Hepatocyte (in vitro differentiated cells): ENCODE measurements around the gene NAPEPLD. TPM values are rescaled to one million over a fixed set of nuclear protein-coding genes. Genes with fewer than 3 reads are reported as not detected.

Experiments used
- DNase-seq: peaks from one replicate; pipeline ENCODE4 v3.0.0-alpha.2; 2016; ENCODE audit warnings: low spot score
- H2AFZ ChIP-seq: fragments of 200-600 bp; sonication (generic); 2 replicates; pipeline ENCODE4 v1.6.0; 2016; ENCODE audit warnings: antibody characterized with exemption, mild to moderate bottlenecking
- H3K27ac ChIP-seq: fragments of 200-600 bp; sonication (generic); 2 replicates; pipeline ENCODE4 v1.5.1; 2016; ENCODE audit warnings: mild to moderate bottlenecking
- H3K27me3 ChIP-seq: fragments of 200-600 bp; sonication (generic); 2 replicates; pipeline ENCODE4 v1.6.1; 2016
- H3K36me3 ChIP-seq: fragments of 200-600 bp; sonication (generic); replicated peaks from 2 replicates; pipeline ENCODE4 v1.5.1; 2016; ENCODE audit warnings: low read depth; ENCODE audit not compliant: insufficient read depth
- H3K4me1 ChIP-seq: fragments of 200-600 bp; sonication (generic); 2 replicates; pipeline ENCODE4 v1.5.1; 2016; ENCODE audit warnings: mild to moderate bottlenecking, moderate library complexity; ENCODE audit not compliant: insufficient read depth
- H3K4me2 ChIP-seq: fragments of 200-600 bp; sonication (generic); 2 replicates; pipeline ENCODE4 v1.6.0; 2016
- H3K4me3 ChIP-seq: fragments of 200-600 bp; sonication (generic); 2 replicates; pipeline ENCODE4 v1.5.1; 2016; ENCODE audit warnings: mild to moderate bottlenecking
- H3K79me2 ChIP-seq: fragments of 200-600 bp; sonication (generic); 2 replicates; pipeline ENCODE4 v1.6.0; 2017; ENCODE audit warnings: mild to moderate bottlenecking
- H3K9me2 ChIP-seq: fragments of 200-600 bp; sonication (generic); replicated peaks from 2 replicates; pipeline ENCODE4 v1.6.0; 2017; ENCODE audit warnings: mild to moderate bottlenecking; ENCODE audit not compliant: insufficient read depth
- H3K9me3 ChIP-seq: fragments of 200-600 bp; sonication (generic); 2 replicates; pipeline ENCODE4 v1.5.1; 2016; ENCODE audit warnings: low read depth, mild to moderate bottlenecking
- H4K20me1 ChIP-seq: fragments of 200-600 bp; sonication (generic); 2 replicates; pipeline ENCODE4 v1.6.0; 2016; ENCODE audit warnings: mild to moderate bottlenecking; ENCODE audit not compliant: insufficient read depth, poor library complexity, severe bottlenecking
- EZH2 ChIP-seq: fragments of 200-600 bp; sonication (generic); IDR thresholded peaks from 2 replicates; pipeline ENCODE4 v1.6.1; 2016; ENCODE audit warnings: antibody characterized with exemption, mild to moderate bottlenecking, borderline replicate concordance
- EZH2phosphoT487 ChIP-seq: fragments of 200-600 bp; sonication (generic); IDR thresholded peaks from one replicate; pipeline ENCODE4 v1.6.1; 2018; ENCODE audit warnings: antibody characterized with exemption, mild to moderate bottlenecking, low read depth, moderate library complexity; ENCODE audit not compliant: unreplicated experiment, severe bottlenecking
- WGBS: methylation state at CpG from one replicate; pipeline ENCODE4 v1.1.6; 2016; ENCODE audit warnings: low lambda C conversion rate; ENCODE audit errors: missing lambda C conversion rate; 5-methylcytosine and 5-hydroxymethylcytosine counted together
- polyA plus RNA-seq: library from polyadenylated mRNA; unstranded; fragments of >200 nt; fragmentation: Nextera tagmentation; extraction: Ambion mirVana; gene quantifications from 2 replicates; pipeline ENCODE4 v1.2.1, GENCODE V29; 2016
- total RNA-seq: library from RNA; depleted of rRNA; stranded (reverse); fragments of >200 nt; gene quantifications from 2 replicates; pipeline ENCODE4 v1.2.3, GENCODE V29; 2014
- TF ChIP-seq, protein P1 (sequence below): fragments of 200-600 bp; sonication (generic); IDR thresholded peaks from 2 replicates; pipeline ENCODE4 v1.5.1; 2016; ENCODE audit warnings: antibody characterized with exemption, mild to moderate bottlenecking; ENCODE audit not compliant: poor library complexity

Gene NAPEPLD
- total and polyA plus RNA-seq, 2 experiments from 2014 or later = 11.0 to 12.0 TPM

- TF ChIP-seq EZH2 = no peak
- TF ChIP-seq, protein P1, sequence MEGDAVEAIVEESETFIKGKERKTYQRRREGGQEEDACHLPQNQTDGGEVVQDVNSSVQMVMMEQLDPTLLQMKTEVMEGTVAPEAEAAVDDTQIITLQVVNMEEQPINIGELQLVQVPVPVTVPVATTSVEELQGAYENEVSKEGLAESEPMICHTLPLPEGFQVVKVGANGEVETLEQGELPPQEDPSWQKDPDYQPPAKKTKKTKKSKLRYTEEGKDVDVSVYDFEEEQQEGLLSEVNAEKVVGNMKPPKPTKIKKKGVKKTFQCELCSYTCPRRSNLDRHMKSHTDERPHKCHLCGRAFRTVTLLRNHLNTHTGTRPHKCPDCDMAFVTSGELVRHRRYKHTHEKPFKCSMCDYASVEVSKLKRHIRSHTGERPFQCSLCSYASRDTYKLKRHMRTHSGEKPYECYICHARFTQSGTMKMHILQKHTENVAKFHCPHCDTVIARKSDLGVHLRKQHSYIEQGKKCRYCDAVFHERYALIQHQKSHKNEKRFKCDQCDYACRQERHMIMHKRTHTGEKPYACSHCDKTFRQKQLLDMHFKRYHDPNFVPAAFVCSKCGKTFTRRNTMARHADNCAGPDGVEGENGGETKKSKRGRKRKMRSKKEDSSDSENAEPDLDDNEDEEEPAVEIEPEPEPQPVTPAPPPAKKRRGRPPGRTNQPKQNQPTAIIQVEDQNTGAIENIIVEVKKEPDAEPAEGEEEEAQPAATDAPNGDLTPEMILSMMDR = no peak
- TF ChIP-seq EZH2phosphoT487 = no peak
- H3K27ac ChIP-seq = no peak overlapping the region
- 94% methylated on average over 6 of the region's 6 CpGs for WGBS
These were observed 97.4 kb downstream of the NAPEPLD start for GRCh38 chr7:103051519-103051918.

More at GRCh38 chr7:103051519-103051918, 97.4 kb downstream of the NAPEPLD start:
- Histone ChIP-seq H3K36me3 (no peaks in the 10 kb centered on the region), H3K4me2 (no peak overlapping the region), H3K9me2 (no peaks in the 10 kb centered on the region), H4K20me1 (no peaks in the 10 kb centered on the region), H3K9me3 (peaks cover 6% of the 10 kb centered on the region), H3K27me3 (no peaks in the 10 kb centered on the region), H3K4me3 (no peak overlapping the region), H2AFZ (no peak overlapping the region), H3K4me1 (no peaks in the 10 kb centered on the region), H3K79me2 (no peaks in the 10 kb centered on the region)
- DNase-seq = no peak

Other genes starting within 250 kb of the NAPEPLD start
- 40.8 and 50.8 TPM in 2 replicates for gene LRRC17, start 236.1 kb downstream of the NAPEPLD start, total RNA-seq
- 16.0 and 20.4 TPM in 2 replicates for gene LRRC17, start 236.1 kb downstream of the NAPEPLD start, polyA plus RNA-seq
- gene FBXL13, start 74.3 kb downstream of the NAPEPLD start, total RNA-seq = 1.8 and 3.3 TPM in 2 replicates
- gene FBXL13, start 74.3 kb downstream of the NAPEPLD start, polyA plus RNA-seq = 0.10 and 0.30 TPM in 2 replicates
- gene ARMC10, start 74.0 kb downstream of the NAPEPLD start, total RNA-seq = 27.2 and 35.7 TPM in 2 replicates
- gene ARMC10, start 74.0 kb downstream of the NAPEPLD start, polyA plus RNA-seq = 28.5 and 33.5 TPM in 2 replicates
- gene PMPCB, start 148.3 kb upstream of the NAPEPLD start, total RNA-seq = 59.3 and 67.6 TPM in 2 replicates
- gene PMPCB, start 148.3 kb upstream of the NAPEPLD start, polyA plus RNA-seq = 53.3 and 63.0 TPM in 2 replicates
- gene DNAJC2, start 195.7 kb upstream of the NAPEPLD start, total RNA-seq = 22.8 and 24.8 TPM in 2 replicates
- gene DNAJC2, start 195.7 kb upstream of the NAPEPLD start, polyA plus RNA-seq = 33.7 and 38.2 TPM in 2 replicates
- 126 and 158 TPM in 2 replicates for gene PSMC2, start 198.5 kb upstream of the NAPEPLD start, total RNA-seq
- 138 and 143 TPM in 2 replicates for gene PSMC2, start 198.5 kb upstream of the NAPEPLD start, polyA plus RNA-seq